HUES6 (cell line): Measurements from ENCODE around the gene MEA1.

ENCODE experiments used
- H3K27ac ChIP-seq: 2 replicates; pipeline ENCODE4 v1.7.0; 2013; ENCODE audit warnings: low read depth, mild to moderate bottlenecking, low read length, inconsistent platforms
- H3K27me3 ChIP-seq: 2 replicates; pipeline ENCODE4 v1.6.1; 2013; ENCODE audit warnings: low read length; ENCODE audit not compliant: control insufficient read depth, insufficient read depth
- H3K36me3 ChIP-seq: 2 replicates; pipeline ENCODE4 v1.6.1; 2013; ENCODE audit warnings: low read length; ENCODE audit not compliant: control insufficient read depth, insufficient read depth
- H3K4me1 ChIP-seq: 2 replicates; pipeline ENCODE4 v1.6.1; 2013; ENCODE audit warnings: low read length; ENCODE audit not compliant: control insufficient read depth, insufficient read depth
- H3K4me3 ChIP-seq: 2 replicates; pipeline ENCODE4 v1.5.1; 2013; ENCODE audit warnings: low read depth, low read length
- H3K9ac ChIP-seq: one replicate; pipeline ENCODE4 v1.6.1; 2013; ENCODE audit warnings: mild to moderate bottlenecking, low read length
- H3K9me3 ChIP-seq: 2 replicates; pipeline ENCODE4 v1.6.1; 2013; ENCODE audit warnings: low read depth, low read length; ENCODE audit not compliant: control insufficient read depth, insufficient read depth

The MEA1 gene

GRCh38 chr6:43037706-43038105, 24.0 kb upstream of the MEA1 start:
- Histone ChIP-seq H3K36me3 (peaks cover 81% of the 10 kb centered on the region), H3K4me3 (no peak overlapping the region), H3K9ac (no peak overlapping the region), H3K4me1 (no peaks in the 10 kb centered on the region), H3K27ac (no peak overlapping the region), H3K9me3 (no peaks in the 10 kb centered on the region), H3K27me3 (no peaks in the 10 kb centered on the region)

- no peaks in the 10 kb centered on the region for H3K27me3 ChIP-seq
- no peak overlapping the region for H3K9ac ChIP-seq
- no peaks in the 10 kb centered on the region for H3K9me3 ChIP-seq
- no peaks in the 10 kb centered on the region for H3K4me1 ChIP-seq
- H3K27ac ChIP-seq, result no peak overlapping the region
- no peak overlapping the region for H3K4me3 ChIP-seq
- H3K36me3 ChIP-seq, result peaks cover 77% of the 10 kb centered on the region
Measured at GRCh38 chr6:43037197-43037596, 23.5 kb upstream of the MEA1 start.

- no peak overlapping the region for H3K9ac ChIP-seq
- peaks cover 78% of the 10 kb centered on the region for H3K36me3 ChIP-seq
- H3K27me3 ChIP-seq, result no peaks in the 10 kb centered on the region
- no peaks in the 10 kb centered on the region for H3K4me1 ChIP-seq
- H3K27ac ChIP-seq, result no peak overlapping the region
- no peak overlapping the region for H3K4me3 ChIP-seq
- H3K9me3 ChIP-seq, result no peaks in the 10 kb centered on the region
Measured at GRCh38 chr6:43036712-43037111, 23.0 kb upstream of the MEA1 start.

- Histone ChIP-seq H3K27me3 (no peaks in the 10 kb centered on the region), H3K9me3 (no peaks in the 10 kb centered on the region), H3K27ac (no peak overlapping the region), H3K36me3 (peaks cover 75% of the 10 kb centered on the region), H3K4me3 (no peak overlapping the region), H3K4me1 (no peaks in the 10 kb centered on the region), H3K9ac (no peak overlapping the region)
Measured at GRCh38 chr6:43035495-43036194, 21.9 kb upstream of the MEA1 start.

GRCh38 chr6:43034190-43034525, 20.4 kb upstream of the MEA1 start:
- Histone ChIP-seq H3K27ac (no peak overlapping the region), H3K36me3 (peaks cover 73% of the 10 kb centered on the region), H3K4me3 (no peak overlapping the region), H3K9ac (no peak overlapping the region), H3K27me3 (no peaks in the 10 kb centered on the region), H3K9me3 (no peaks in the 10 kb centered on the region), H3K4me1 (no peaks in the 10 kb centered on the region)

- H3K4me1 ChIP-seq, result no peaks in the 10 kb centered on the region
- H3K9ac ChIP-seq, result no peak overlapping the region
- no peak overlapping the region for H3K27ac ChIP-seq
- no peak overlapping the region for H3K4me3 ChIP-seq
- no peaks in the 10 kb centered on the region for H3K9me3 ChIP-seq
- H3K36me3 ChIP-seq, result peaks cover 73% of the 10 kb centered on the region
- no peaks in the 10 kb centered on the region for H3K27me3 ChIP-seq
Measured at GRCh38 chr6:43033496-43034189, 19.9 kb upstream of the MEA1 start.

GRCh38 chr6:43032326-43032725, 18.6 kb upstream of the MEA1 start:
- no peaks in the 10 kb centered on the region for H3K9me3 ChIP-seq
- no peak overlapping the region for H3K4me3 ChIP-seq
- H3K4me1 ChIP-seq, result no peaks in the 10 kb centered on the region
- H3K36me3 ChIP-seq, result peaks cover 73% of the 10 kb centered on the region
- no peak overlapping the region for H3K9ac ChIP-seq
- no peak overlapping the region for H3K27ac ChIP-seq
- no peaks in the 10 kb centered on the region for H3K27me3 ChIP-seq

- H3K9ac ChIP-seq, result no peak overlapping the region
Measured at GRCh38 chr6:43029120-43029519, 15.4 kb upstream of the MEA1 start.

GRCh38 chr6:43026365-43026764, 12.6 kb upstream of the MEA1 start:
- Histone ChIP-seq H3K27ac (no peak overlapping the region), H3K9ac (no peak overlapping the region), H3K4me1 (no peaks in the 10 kb centered on the region), H3K27me3 (no peaks in the 10 kb centered on the region), H3K36me3 (peaks cover 67% of the 10 kb centered on the region), H3K4me3 (no peak overlapping the region), H3K9me3 (no peaks in the 10 kb centered on the region)

More at GRCh38 chr6:43029120-43029519, 15.4 kb upstream of the MEA1 start:
- Histone ChIP-seq H3K27ac (no peak overlapping the region), H3K4me1 (no peaks in the 10 kb centered on the region), H3K4me3 (no peak overlapping the region), H3K27me3 (no peaks in the 10 kb centered on the region), H3K36me3 (peaks cover 79% of the 10 kb centered on the region), H3K9me3 (no peaks in the 10 kb centered on the region)

- Histone ChIP-seq H3K27me3 (no peaks in the 10 kb centered on the region), H3K4me3 (no peak overlapping the region), H3K27ac (no peak overlapping the region), H3K36me3 (peaks cover 63% of the 10 kb centered on the region), H3K4me1 (peaks cover 5% of the 10 kb centered on the region; the same call in 1 of the 2 replicates), H3K9me3 (no peaks in the 10 kb centered on the region), H3K9ac (no peak overlapping the region)
Measured at GRCh38 chr6:43024436-43024835, 10.7 kb upstream of the MEA1 start.

- H3K9me3 ChIP-seq, result no peaks in the 10 kb centered on the region
- H3K27ac ChIP-seq, result peak within 1 kb of the TSS; percentile 76
- peaks cover 52% of the 10 kb centered on the region for H3K36me3 ChIP-seq
- H3K9ac ChIP-seq, result peak within 1 kb of the TSS; percentile 96
- peak within 1 kb of the TSS; percentile 93 for H3K4me3 ChIP-seq
- no peaks in the 10 kb centered on the region for H3K27me3 ChIP-seq
- H3K4me1 ChIP-seq, result peaks cover 5% of the 10 kb centered on the region; the same call in 1 of the 2 replicates
Measured at GRCh38 chr6:43021270-43022047, 7.7 kb upstream of the MEA1 start, which contains the start of gene RRP36. Gene RRP36, plus strand, starts transcription at chr6:43021623. Its CDS starts 32 bp downstream, at chr6:43021655.
